Breast epithelium (tissue), 4 donors: Measurements from ENCODE around the gene FGF9. TPM values are rescaled to one million over a fixed set of nuclear protein-coding genes. Genes with fewer than 3 reads are reported as not detected.

Source experiments
- DNase-seq, 2 donors: peaks; one replicate each; pipeline ENCODE4 v3.0.0-alpha.2; 2019; ENCODE audit warnings: low spot score in 2 of 2
- H3K27ac ChIP-seq, 2 donors: fragments of 200-600 bp; sonication (generic) in 1 of 2; one replicate each; pipeline ENCODE4 v1.5.1; 2016 to 2019; ENCODE audit warnings: mild to moderate bottlenecking in 1 of 2
- H3K27me3 ChIP-seq, 2 donors: fragments of 200-600 bp; sonication (generic) in 1 of 2; one replicate each; pipeline versions ENCODE4 v1.5.1 to v1.6.0; 2017 to 2019; ENCODE audit warnings: control low read depth in 1 of 2, mild to moderate bottlenecking in 1 of 2
- H3K36me3 ChIP-seq: fragments of 200-600 bp; one replicate; pipeline ENCODE4 v1.5.1; 2019
- H3K4me1 ChIP-seq, 2 donors: fragments of 200-600 bp; sonication (generic); one replicate each; pipeline ENCODE4 v1.5.1; 2016 to 2019; ENCODE audit warnings: control low read depth in 1 of 2
- H3K4me3 ChIP-seq, 3 donors: fragments of 200-600 bp; sonication (generic); 1 replicate in 2 of 3; 2 replicates in 1 of 3; pipeline ENCODE4 v1.5.1; 2016 to 2019; ENCODE audit warnings: mild to moderate bottlenecking in 3 of 3, moderate library complexity in 2 of 3
- H3K9me3 ChIP-seq, 2 donors: fragments of 200-600 bp; sonication (generic) in 1 of 2; one replicate each; pipeline ENCODE4 v1.5.1; 2016 to 2019; ENCODE audit warnings: control low read depth in 1 of 2
- POLR2A ChIP-seq: fragments of 450-650 bp; IDR thresholded peaks from one replicate; pipeline ENCODE4 v1.6.1; 2016; ENCODE audit warnings: antibody characterized with exemption, mild to moderate bottlenecking, moderate library complexity
- POLR2AphosphoS5 ChIP-seq, 3 donors: sonication (generic); formaldehyde crosslinking; IDR thresholded peaks; one replicate each; pipeline ENCODE4 v1.6.1; 2017; ENCODE audit warnings: antibody characterized with exemption in 3 of 3
- intact Hi-C: fragments of 100-400 bp; cut with DNase I; formaldehyde crosslinking; loops from one replicate; pipeline ENCODE4 v1.15.1; 2023; ENCODE audit warnings: low total_unique reads
- total RNA-seq, 3 donors: library from RNA; depleted of rRNA; stranded (reverse); fragments of >200 nt; gene quantifications; one replicate each; pipeline ENCODE4 v1.1.0, GENCODE V29; 2016
- TF ChIP-seq, protein P1 (sequence below), 3 donors: fragments of 450-650 bp; IDR thresholded peaks; one replicate each; pipeline ENCODE4 v1.5.1; 2016 to 2017; ENCODE audit warnings: antibody characterized with exemption in 3 of 3, mild to moderate bottlenecking in 3 of 3, moderate library complexity in 3 of 3

FGF9 gene
- total RNA-seq, 3 donors from 2014 or later = 0.32 to 1.2 TPM; not detected in 1

DNA sequence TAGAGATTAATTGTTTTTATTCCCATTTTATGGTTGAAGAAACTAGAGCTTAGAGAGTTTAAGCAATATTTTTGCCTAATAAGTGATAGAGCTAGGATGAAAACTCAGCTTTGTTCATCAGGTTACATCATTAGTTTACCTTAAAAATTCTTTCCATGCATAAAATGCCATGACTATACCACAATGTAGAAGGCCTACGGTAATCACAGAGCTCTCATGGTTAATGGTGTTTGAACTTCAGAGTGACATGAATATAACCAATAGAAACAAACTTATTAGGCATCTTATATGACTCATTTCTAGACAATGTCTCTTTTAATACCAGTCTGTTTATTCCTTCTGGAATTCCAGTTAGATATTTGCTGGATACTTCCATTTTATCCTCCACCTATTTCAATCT lies 78.5 kb downstream of the FGF9 start:
- TF ChIP-seq POLR2A (no peak), POLR2AphosphoS5 (IDR thresholded peaks at IDR 0.05) (no peak)
- TF ChIP-seq, protein P1, sequence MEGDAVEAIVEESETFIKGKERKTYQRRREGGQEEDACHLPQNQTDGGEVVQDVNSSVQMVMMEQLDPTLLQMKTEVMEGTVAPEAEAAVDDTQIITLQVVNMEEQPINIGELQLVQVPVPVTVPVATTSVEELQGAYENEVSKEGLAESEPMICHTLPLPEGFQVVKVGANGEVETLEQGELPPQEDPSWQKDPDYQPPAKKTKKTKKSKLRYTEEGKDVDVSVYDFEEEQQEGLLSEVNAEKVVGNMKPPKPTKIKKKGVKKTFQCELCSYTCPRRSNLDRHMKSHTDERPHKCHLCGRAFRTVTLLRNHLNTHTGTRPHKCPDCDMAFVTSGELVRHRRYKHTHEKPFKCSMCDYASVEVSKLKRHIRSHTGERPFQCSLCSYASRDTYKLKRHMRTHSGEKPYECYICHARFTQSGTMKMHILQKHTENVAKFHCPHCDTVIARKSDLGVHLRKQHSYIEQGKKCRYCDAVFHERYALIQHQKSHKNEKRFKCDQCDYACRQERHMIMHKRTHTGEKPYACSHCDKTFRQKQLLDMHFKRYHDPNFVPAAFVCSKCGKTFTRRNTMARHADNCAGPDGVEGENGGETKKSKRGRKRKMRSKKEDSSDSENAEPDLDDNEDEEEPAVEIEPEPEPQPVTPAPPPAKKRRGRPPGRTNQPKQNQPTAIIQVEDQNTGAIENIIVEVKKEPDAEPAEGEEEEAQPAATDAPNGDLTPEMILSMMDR (IDR thresholded peaks at IDR 0.05) = no peak
- H3K4me1 ChIP-seq = no peaks in the 10 kb centered on the region
- H3K27ac ChIP-seq = no peak overlapping the region
- H3K9me3 ChIP-seq = no peaks in the 10 kb centered on the region
- intact Hi-C loops = no loop called here
- H3K27me3 ChIP-seq = no peaks in the 10 kb centered on the region
- no peaks in the 10 kb centered on the region for H3K36me3 ChIP-seq
- no peak overlapping the region for H3K4me3 ChIP-seq
- DNase-seq = no peak

DNA sequence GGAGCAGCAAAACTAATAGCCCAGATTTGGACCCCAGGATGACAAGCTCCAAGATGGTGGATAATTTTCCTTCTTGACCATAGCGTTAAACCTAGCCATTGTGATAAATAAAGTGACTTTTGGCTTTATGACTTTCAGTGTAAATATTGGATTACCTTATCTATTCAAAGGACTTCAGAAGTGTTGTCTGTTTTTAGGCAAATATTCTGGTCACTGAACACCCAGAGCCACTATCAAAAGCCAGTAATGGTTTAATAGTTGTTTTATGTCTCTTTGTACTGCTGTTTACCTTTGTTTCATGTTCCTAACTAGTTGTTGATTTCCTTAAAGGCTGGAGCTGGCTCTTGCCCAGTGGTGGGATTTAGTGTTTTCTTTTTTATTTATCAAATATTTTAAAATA lies 81.6 kb downstream of the FGF9 start:
- Histone ChIP-seq H3K9me3 (no peaks in the 10 kb centered on the region), H3K27me3 (no peaks in the 10 kb centered on the region), H3K36me3 (no peaks in the 10 kb centered on the region), H3K4me1 (no peaks in the 10 kb centered on the region), H3K4me3 (no peak overlapping the region), H3K27ac (no peak overlapping the region)
- intact Hi-C loops = loop anchor here (5.0 kb wide), 1 partner anchor 435 kb away; no protein-coding TSS in a partner anchor
- no peak for DNase-seq
- TF ChIP-seq, protein P1 (IDR thresholded peaks at IDR 0.05) = no peak
- TF ChIP-seq POLR2A = no peak
- TF ChIP-seq POLR2AphosphoS5 (IDR thresholded peaks at IDR 0.05) = no peak

DNA sequence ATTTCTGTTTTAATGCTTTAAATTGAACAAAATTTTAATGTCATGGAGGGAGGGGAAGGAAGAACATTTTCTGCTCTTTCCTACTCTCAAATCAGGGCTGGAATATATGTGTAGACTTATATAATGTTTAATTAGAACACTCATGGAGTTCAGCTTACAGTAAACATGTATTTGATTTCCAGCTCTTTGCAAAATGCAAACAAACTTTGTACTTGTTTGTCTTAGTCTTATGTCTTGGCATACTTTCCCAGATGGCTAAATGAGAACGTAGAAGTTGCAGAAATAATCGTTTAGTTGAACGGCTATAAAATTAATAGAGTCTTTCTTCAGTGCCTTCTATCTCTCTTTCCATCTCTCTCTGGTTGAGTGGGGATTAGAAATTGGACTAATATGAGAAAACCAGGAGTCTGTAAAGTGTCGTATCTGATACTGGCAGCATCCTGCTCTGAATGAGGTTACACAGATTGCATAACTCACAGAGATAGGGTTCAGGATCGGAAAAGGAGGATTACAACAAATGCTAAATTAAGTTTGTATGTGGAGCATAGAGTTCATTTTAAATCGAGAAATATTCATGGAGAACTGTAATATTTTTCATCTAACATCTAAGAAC lies 82.3 kb downstream of the FGF9 start:
- Histone ChIP-seq H3K4me3 (no peak overlapping the region), H3K27ac (no peak overlapping the region), H3K9me3 (no peaks in the 10 kb centered on the region), H3K4me1 (no peaks in the 10 kb centered on the region), H3K27me3 (no peaks in the 10 kb centered on the region), H3K36me3 (no peaks in the 10 kb centered on the region)
- intact Hi-C loops = loop anchor here (5.0 kb wide), 1 partner anchor 436 kb away; no protein-coding TSS in a partner anchor
- TF ChIP-seq POLR2AphosphoS5 (IDR thresholded peaks at IDR 0.05) = no peak
- TF ChIP-seq, protein P1 (IDR thresholded peaks at IDR 0.05) = no peak
- no peak for TF ChIP-seq POLR2A
- no peak for DNase-seq

Other genes starting within 250 kb of the FGF9 start
- 10 to 100 TPM; 50.9 to 79.0 (median 57.7) TPM for gene ZDHHC20, start 211.8 kb upstream of the FGF9 start, total RNA-seq
- 10 to 100 TPM; 54.1 to 90.9 (median 73.7) TPM for gene MICU2, start 66.9 kb upstream of the FGF9 start, total RNA-seq